GM18909 (cell line): ENCODE results near the gene RNU7-1.

Experiments
- ATAC-seq: cut with Tn5 transposase; IDR thresholded peaks from one replicate; pipeline ENCODE4 v1.9.1; 2021; ENCODE audit warnings: mild to moderate bottlenecking; ENCODE audit not compliant: unreplicated experiment, poor library complexity

The RNU7-1 gene

GRCh38 chr12:6981152-6982052 lies 37.8 kb downstream of the RNU7-1 start:
- ATAC-seq = no peak

GRCh38 chr12:6982532-6982931 lies 38.9 kb downstream of the RNU7-1 start:
- no peak for ATAC-seq

GRCh38 chr12:6987956-6988553 lies 44.4 kb downstream of the RNU7-1 start:
- no peak for ATAC-seq
